LNCAP (cell line): Measurements from ENCODE around the gene COASY.
A peak's percentile ranks its signal among the peaks of the same experiment; 100 is the strongest.

Experiments used
- CTCF ChIP-seq: fragments of 450-650 bp; IDR thresholded peaks from 2 replicates; pipeline ENCODE4 v1.5.1; 2017; ENCODE audit warnings: mild to moderate bottlenecking

Gene COASY

GRCh38 chr17:42531455-42532354 lies 30.2 kb upstream of the COASY start:
- peak; percentile 50; the same call in 1 of the 2 replicates for TF ChIP-seq CTCF

GRCh38 chr17:42535155-42536047 lies 26.5 kb upstream of the COASY start:
- no peak for TF ChIP-seq CTCF

GRCh38 chr17:42536048-42536371 lies 25.9 kb upstream of the COASY start, which contains the start of gene NAGLU:
Gene NAGLU, plus strand, starts transcription at chr17:42536241. Its CDS starts 32 bp downstream, at chr17:42536273.
- TF ChIP-seq CTCF = no peak

- TF ChIP-seq CTCF = no peak
These were observed 25.4 kb upstream of the COASY start for GRCh38 chr17:42536372-42537155.

- no peak for TF ChIP-seq CTCF
These were observed 24.7 kb upstream of the COASY start for GRCh38 chr17:42537156-42537805.

GRCh38 chr17:42537826-42538451 lies 24.0 kb upstream of the COASY start:
- TF ChIP-seq CTCF = no peak
